GM18867 (cell line): Measurements from ENCODE around the gene MAT2A.

ENCODE experiments used
- ATAC-seq: cut with Tn5 transposase; IDR thresholded peaks from one replicate; pipeline ENCODE4 v1.9.1; 2021; ENCODE audit warnings: mild to moderate bottlenecking, moderate library complexity; ENCODE audit not compliant: unreplicated experiment

The MAT2A gene

DNA sequence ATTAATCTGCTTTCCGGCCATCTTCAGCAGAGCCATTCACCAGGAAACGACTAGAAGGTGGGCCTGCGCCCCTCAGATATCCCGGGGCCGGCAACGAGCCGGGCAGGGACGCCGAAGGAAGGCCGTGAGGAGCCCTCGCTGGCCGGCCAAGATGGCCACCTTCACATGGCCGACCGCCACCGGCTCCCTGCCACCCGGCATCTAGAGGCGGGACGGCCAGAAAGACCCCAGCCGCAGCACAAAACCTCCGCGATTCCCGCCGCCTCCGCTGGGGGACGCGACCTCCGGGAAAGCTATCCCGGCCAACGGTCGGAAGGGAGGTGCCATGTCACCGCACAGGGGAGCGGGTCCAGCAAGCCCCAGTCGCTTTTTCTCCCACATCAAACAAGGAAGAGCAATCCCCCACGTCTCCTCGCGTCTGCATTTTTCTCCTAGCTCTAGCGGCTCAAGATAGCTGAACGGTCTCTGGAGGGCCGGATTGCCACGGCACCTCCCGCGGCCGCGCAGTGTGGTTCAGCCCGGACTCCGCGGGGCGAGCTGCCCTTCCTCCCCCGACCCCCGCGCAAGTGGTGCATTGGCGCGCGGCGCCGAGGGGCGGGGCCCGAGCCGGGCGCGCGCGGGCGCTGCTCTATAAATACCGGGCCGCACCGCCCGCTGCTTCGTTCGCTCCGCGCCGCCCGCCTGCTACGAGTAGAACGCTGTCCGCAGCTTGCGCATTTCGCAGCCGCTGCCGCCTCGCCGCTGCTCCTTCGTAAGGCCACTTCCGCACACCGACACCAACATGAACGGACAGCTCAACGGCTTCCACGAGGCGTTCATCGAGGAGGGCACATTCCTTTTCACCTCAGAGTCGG, at the start of gene MAT2A:
TSS of gene MAT2A (plus strand) at position 662 of the 854 bp plus-strand sequence. CDS start at position 782, 120 bp downstream.
- peak; percentile 75 for ATAC-seq

DNA sequence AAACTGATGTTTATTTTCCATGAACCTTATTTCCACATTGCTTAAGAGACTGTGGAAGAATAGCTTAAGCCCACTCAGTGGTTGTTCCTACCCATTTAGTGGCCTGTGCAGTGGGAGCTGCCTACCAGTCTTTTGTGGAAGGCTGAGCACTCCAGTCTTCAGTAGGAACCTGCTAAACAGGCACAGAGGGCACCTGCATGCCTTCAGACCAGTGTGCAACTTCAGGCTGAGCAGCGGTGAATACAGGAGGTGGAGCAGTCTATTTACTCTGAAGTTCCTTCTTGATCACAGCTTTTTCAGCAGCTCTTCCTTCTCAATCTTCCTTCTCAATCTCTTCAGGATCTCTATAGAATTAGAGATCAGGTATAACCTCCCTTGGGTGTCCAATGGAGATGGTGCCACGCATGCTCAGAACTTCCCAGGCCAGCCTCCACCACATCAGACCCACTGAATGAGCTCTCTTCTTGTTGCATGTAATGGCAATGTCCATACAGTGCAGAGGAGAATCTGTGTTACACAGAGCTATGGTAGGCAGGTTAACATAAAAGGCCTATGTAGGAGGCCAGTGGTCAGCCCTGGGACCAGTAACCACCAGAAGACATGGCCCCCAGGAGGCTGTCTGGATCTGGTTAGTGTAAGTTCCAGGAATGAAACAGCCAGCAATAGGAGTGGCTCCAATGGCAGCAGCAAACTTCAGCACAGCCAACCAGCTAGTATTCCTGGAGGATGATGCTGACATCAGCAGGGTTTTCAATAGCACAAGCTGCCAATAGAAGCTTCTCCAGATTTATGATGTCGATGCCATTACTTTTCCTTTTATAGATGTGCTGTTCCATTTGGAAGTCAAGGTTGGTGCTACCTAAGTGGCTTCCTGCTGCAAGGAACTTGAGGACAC, 47.9 kb upstream of the MAT2A start:
- ATAC-seq = no peak

DNA sequence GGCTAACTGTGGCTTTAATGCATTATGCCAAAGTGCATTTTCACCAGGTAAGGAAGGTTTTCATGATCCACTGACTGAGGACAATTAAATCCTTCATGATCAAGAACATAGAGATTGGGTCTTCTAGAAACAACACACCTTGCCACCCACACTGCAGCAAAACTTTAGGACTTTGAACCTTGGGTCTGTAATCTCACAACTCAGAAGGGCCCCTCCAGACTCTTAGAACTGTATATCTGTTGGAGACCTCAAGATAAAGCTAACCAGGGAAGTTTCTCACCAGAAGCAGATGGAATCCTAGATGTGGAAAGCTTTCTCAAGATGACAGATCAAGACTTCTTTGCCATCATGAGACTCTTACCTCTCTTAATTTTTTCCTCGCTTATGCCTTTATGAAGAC, 42.5 kb upstream of the MAT2A start:
- ATAC-seq = no peak

DNA sequence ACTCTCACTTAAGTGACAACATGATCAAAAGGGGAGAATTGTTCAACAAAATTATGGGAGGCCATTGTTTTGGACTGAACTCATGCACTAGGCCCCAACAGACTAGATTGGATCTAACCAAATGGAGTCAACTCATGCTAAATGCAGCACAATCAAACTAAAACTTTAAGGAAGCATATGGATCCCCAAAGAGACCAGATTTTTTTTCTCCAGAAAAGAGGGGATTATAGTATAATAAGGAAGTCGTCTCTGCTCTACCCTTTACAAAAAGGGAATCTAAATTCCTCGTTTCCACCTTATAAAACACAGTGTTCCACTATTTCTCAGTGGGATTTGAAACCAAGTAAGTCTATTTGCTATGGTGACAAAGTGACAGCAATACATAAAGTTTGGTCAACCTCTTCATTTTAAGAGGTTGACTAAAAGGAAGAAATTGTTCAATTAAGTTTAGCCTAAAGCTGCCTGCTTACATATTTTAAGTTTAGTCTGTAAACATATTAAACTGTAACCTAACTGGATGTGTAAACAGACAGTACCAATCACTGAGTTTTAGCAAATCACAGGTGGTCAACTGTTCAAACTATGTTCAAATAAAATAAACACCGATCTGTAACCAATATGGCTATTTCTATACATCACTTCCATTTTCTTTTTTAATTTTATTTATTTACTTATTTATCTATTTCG, 40.9 kb upstream of the MAT2A start:
- no peak for ATAC-seq

DNA sequence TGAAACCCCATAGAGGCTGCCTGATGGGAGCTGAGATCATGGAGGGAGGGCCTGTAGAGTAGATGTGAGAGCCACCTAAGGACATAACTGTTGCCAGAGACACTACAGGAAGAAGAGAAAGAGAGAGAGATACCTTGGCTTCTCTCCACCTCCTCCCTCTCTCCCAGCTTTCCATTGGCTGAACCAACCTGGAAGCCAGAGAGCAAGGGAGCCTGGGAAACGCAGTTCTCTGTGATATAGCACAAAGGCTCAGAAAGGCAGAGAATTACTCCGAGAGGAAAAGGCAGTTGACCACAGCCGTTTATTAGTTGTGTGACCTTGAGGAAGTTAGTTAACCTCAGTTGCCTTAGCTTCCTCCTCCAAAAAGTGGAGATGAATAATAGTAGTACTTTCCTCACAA, 37.7 kb upstream of the MAT2A start:
- ATAC-seq = no peak

DNA sequence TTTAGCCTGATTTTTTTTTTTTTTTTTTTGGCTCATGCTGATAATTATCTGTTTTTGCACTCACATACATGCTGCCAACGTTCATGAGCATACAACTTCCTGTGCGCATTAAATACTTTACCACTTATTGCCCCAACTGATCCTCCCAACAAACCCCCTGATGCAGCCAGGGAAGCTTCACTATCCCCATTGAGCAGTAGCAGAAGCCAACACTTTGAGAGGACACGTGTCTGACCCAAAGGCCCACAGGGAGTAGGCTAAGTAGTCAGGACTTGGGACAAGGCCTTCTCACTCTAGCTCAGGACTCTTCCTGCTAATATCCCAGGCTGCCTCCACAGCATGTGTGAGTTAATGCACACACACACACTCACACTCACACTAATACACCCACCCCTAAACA, 36.2 kb upstream of the MAT2A start:
- ATAC-seq = no peak

DNA sequence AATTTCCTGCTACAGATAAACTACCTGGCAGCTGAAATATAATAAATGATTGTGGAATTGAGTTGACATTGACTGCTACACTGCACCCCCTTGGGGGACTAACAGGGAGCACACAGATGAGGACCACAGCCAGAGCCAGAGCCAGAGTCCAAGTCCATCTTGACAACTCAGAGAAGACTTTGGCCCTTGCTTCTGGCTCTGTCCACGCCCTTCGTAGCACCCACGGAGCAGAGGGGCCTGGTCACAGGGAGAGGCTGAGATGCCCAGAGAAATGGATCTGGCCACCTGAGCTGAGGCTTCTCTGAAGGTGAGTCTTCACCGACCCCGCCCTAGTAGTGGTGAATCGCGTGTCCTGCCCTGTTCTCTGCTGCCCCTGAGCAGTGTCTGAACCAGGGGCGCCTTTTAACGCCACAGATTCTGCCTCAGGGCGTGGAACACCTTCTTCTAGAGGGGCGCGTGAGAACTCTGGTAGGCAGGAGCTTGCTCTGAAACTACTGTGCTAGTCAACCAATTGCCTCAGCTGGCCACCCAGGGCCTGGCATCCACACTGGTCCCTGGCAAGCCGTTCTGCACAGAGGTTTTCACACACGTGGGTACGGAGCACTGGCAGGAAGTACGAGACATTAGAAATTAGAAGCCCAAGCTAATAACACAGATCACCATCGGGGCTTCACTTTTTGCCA, 35.7 kb upstream of the MAT2A start:
- ATAC-seq = no peak

DNA sequence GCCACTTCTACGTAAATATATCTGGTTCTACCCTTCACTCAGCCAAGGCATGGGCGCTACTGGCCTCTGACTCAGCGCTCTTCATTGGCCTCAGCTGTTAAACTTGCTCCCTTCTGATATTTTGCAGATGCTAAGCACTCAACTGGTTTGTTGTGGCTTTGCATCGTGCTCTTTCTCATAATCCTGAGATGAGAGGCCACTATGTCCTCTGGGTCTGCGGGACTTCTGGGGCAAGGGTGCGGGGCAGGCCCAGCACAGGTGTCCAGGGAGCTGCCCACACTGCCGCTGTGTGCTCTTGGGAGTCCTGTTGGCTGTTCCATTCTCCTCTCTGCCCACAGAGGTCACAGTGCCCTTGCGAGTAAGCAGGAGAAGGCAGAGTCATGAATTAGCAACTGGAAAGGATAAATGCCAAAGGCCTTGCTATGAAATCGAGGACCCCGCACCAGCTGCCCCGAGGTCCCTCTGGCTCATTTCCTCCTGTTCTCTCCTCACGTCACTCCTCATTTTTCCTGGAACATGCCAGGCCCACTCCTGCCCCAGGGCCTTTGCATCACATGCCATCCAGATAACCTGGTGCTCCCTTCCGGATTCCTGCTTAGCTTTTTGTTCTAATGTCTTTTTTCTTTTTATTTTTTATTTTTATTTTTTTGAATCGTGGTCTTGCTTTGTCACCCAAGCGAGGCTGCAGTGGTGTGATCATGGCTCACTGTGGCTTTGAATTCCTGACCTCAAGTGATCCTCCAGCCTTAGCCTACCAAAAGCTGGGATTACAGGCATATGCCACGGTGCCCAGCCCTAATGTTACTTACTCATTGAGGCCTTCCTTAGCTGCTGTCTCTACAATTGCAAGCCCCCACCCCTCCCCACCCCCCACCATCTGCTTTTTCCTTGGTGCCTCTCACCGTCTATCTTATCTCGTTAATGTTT, 34.9 kb upstream of the MAT2A start:
- ATAC-seq = no peak

DNA sequence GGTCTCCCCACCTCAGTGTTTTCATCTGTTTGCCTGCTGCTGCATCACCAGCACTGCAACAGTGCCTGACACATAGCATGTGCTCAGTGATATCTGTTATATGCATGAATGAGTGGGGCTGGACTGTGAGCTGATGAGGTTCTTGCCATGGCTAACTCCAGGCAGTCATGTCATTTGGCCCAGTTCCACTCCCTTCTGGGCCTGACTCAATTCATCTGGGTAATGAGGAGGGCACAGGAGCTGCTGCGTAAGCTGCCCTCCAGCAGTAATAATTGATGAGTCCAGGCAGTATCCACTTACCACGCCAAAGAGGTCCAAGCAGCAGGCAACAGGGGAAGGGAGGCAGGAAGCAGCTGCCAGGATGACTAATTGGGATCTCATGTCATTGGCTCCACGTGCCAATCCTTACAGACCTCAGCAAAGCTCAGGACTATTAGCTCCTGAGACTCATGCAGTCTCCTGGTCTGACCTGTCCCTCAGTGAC, 34.1 kb upstream of the MAT2A start:
- ATAC-seq = no peak

DNA sequence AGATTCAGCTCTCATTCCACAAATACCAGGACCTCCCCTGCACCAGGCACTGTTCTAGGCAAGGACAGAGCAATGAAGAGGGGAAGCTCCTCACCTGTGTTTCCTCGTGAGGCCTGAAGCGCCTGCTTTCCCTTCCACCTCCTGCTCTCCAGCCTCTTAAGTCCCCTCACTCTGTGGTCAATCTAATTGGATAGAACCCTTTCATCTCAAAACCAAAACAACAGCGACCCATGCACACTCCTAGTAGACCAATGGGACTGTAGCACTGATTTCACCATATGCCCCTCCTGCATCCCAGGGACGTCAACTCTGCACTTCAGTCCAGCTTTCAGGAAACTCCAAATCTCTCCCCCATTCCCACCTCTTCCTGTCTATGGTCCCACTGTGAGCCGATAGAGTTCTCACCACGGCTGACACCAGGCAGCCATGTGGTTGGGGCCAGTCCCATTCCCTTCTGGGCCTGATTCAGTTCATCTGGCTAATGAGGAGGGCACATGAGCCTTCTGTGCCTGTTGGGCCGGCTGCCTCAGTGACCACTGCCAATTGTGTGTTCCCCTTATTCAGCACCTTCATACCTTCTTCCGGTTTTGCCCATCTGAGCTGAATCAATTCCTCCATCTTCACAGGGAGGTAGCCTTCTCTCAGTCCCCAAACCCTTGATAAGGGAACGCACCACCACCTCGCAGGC, 33.3 kb upstream of the MAT2A start:
- ATAC-seq = no peak

DNA sequence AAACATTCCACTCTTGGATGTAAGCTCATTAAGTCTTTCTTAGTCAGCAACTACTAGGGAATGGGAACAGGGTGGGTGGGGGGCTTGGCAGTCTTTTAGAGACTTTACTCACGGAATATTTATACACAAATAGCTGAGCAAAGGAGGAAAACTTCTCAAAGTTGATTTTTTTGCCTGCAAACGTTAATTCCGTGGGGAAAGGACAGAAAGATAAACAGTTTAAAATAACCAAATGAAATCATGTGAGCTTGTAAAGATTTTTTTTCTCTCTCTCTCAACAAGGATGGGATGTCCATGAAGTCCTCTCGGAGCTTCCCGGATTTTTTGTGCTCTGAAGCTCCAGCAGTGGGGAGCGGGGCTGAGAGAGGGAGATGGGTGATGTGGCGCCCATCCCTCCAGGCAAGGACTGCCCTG, 32.2 kb upstream of the MAT2A start:
- ATAC-seq = no peak

DNA sequence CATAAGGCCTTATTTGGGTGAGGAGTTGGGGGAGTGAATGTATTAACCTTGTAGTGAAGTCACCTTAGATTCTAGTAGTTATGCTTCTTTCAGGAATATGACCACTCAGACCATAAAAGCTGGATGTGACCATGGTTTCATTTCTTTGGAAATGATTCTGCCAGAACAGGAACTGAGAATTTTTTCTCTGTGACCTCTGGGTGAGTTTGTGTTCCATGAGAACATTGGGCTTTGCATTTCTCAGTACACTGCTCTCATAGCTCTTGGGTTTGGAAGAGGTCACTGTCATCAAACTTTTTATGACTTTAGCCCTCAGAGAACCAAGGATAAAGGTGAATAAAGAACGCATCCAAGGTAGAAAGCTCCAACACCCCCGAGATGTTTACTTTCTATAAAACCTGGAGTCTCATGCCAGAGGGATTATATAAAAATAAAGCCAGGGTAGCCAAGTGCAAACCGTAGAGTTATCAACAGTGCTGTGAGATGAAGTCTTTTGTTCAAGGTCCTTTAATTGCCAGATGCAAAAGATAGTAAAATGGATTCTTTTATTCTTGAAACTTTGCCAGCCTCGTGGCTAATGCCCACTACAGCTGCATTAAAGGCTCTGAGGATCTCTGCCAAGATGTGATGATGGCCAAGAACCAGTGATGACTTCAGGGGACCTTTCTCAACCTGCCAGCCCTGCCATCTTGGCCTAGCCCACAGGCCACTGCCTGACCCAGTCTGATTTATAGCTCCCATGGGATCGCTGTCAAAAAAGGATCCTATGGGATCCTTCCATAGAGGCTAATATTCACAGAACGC, 27.8 kb upstream of the MAT2A start:
- no peak for ATAC-seq

DNA sequence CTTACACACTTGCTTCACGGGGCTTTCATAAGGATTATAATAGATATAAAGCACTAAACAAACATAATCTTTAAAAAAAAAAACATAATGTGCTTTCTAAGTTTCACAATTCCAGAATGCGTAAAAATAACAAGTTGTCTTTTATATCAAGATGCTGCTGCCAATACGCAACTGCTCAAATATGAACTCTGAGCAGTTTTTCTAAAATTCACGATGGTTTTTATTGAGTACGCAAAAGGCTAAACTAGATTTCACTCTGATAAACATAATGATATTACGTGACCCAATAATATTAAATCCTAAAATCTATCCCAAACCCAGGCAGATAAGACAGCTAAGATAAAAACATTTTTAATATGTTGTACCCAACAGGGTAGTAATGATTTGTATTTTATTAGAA, 24.6 kb upstream of the MAT2A start:
- ATAC-seq = no peak

DNA sequence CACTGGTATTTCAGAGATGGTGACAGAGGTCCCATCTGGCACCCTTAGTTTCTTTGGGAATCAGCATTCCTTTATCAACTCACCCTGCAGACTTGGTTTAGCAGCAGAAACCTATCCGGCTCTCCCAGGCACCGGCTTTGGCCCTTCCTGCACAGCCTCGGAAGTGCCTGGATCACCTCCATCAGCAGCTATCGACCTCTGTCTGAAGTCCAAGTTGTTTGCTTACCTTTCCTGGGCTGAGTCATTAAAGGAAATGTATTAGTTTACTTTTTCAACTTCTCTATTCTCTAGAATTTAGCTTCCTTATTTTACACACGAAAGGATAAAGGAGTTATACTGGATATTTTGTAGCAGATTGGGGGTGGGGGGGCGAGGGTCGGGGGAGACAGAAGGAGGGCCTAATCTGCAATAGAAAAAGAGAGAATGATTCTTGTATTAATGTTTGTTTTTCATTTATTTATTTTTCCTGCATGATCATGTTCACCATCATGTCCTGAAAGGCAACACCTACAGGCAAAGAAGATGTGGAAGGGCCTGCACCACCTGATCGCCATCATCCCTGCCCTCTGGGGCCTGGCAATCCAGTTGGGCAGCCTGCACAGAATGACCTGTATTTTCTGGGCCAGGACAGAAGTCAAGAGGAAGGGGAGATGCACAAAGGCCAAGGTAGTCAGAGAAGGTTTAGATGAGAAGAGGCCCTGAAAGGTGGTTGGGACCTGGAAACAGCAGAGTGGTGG, 22.1 kb upstream of the MAT2A start:
- no peak for ATAC-seq

DNA sequence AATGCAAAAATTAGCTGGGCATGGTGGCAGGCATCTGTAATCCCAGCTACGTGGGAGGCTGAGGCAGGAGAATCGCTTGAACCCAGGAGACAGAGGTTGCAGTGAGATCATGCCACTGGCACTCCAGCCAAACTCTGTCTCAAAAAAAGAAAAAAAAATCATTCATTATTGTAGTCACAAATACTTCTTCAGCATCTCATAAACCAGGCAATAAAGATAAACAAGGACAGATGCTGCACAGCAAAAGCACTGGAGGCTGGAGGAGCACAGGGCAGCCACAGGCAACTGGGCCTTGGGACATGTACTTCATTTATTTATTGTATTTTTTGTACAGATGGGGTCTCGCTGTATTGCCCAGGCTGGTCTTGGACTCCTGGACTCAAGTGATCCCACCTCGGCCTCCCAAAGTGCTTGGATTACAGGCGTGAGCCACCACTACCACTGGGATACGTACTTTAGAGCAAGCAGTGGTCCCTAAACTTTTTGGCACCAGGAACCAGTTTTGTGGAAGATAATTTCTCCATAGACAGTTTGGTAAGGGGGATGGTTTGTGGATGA, 16.8 kb upstream of the MAT2A start:
- no peak for ATAC-seq

DNA sequence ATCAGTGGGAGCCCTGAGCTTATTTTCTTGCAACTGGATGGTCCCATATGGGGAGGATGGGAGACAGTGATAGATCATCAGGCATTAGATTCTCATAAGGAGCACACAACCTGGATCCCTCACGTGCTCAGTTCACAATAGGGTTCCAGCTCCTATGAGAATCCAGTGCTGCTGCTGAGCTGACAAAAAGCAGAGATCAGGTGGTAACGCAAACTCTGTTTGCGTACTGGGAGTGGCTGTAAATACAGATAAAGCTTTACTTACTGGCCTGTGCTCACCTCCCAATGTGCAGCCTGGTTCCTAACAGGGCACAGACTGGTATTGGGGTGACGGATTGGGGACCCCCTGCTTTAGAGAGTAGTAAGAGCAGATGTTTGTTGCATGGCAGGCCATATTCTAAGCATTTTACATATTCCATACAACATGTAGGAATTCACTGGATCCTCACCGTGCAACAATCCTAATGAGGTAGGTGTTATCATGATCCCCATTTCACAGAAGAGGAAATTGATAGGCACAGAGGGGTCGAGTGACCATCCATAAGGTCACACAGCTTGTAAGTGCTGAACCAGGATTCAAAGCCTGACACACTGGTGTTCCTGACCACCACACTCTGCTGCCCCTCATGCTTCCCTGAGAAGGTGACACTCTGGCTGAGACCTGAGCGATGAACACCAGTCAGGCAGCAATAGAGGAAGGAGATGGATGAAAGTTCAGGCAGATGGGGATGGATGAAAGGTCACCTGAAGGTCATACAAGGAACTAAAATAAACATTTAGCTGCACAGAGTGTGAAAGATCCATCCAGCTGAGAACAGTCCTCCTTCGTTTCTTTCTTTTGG, 15.7 kb upstream of the MAT2A start:
- ATAC-seq = no peak
